Body of pancreas (tissue), 4 donors: Measurements from ENCODE around the gene DDIT4. TPM values are rescaled to one million over a fixed set of nuclear protein-coding genes. Genes with fewer than 3 reads are reported as not detected.

Source experiments
- ATAC-seq: fragments of 150-250 bp; one replicate; pipeline ENCODE4 v1.9.1; 2016
- DNase-seq, 4 donors: peaks; one replicate each; pipeline ENCODE4 v3.0.0-alpha.2; 2019
- H3K27ac ChIP-seq, 4 donors: fragments of 200-600 bp; sonication (generic); 1 replicate in 3 of 4; 2 replicates in 1 of 4; pipeline versions ENCODE4 v1.5.1 to v1.6.1; 2016 to 2019; ENCODE audit warnings: mild to moderate bottlenecking in 1 of 4, mixed read lengths in 1 of 4, moderate library complexity in 1 of 4
- H3K27me3 ChIP-seq, 2 donors: fragments of 200-600 bp; sonication (generic); one replicate each; pipeline ENCODE4 v1.6.0; 2016; ENCODE audit warnings: mild to moderate bottlenecking in 1 of 2
- H3K36me3 ChIP-seq, 2 donors: fragments of 200-600 bp; sonication (generic); replicated peaks in 1 of 2; 2 replicates each; pipeline ENCODE4 v1.5.1; 2016; ENCODE audit warnings: low read depth in 2 of 2; ENCODE audit not compliant: insufficient read depth in 1 of 2
- H3K4me1 ChIP-seq: fragments of 200-600 bp; sonication (generic); one replicate; pipeline ENCODE4 v1.6.0; 2016
- H3K4me3 ChIP-seq, 2 donors: fragments of 200-600 bp; sonication (generic); 1 replicate in 1 of 2; 2 replicates in 1 of 2; pipeline ENCODE4 v1.5.1; 2016 to 2019
- H3K9me3 ChIP-seq, 3 donors: fragments of 200-600 bp; sonication (generic); 1 replicate in 2 of 3; 2 replicates in 1 of 3; pipeline ENCODE4 v1.5.1; 2016
- POLR2A ChIP-seq, 3 donors: fragments of 450-650 bp; IDR thresholded peaks; one replicate each; pipeline ENCODE4 v1.6.1; 2016; ENCODE audit warnings: antibody characterized with exemption in 3 of 3, mild to moderate bottlenecking in 2 of 3
- WGBS, 2 donors: methylation state at CpG; one replicate each; pipeline ENCODE4 v1.1.5; 2017; 5-methylcytosine and 5-hydroxymethylcytosine counted together
- intact Hi-C: fragments of 100-400 bp; cut with DNase I; formaldehyde crosslinking; loops from one replicate; pipeline ENCODE4 v1.15.1; 2023
- total RNA-seq, 2 donors: library from RNA; depleted of rRNA; stranded (reverse); fragments of >200 nt; gene quantifications; one replicate each; pipeline ENCODE4 v1.1.0, GENCODE V29; 2016
- TF ChIP-seq, protein P1 (sequence below), 7 experiments: fragments of 450-650 bp in 4 of 7; fragments of 200-600 bp in 3 of 7; sonication (generic) in 3 of 7; IDR thresholded peaks; one replicate each; pipeline ENCODE4 v1.5.1; 2016 to 2019; ENCODE audit warnings: antibody characterized with exemption in 7 of 7

The DDIT4 gene
- total RNA-seq, 2 donors from 2014 or later = 238 to 269 TPM

GRCh38 chr10:72238392-72239175 lies 35.1 kb upstream of the DDIT4 start:
- ATAC-seq (peak; percentile 86), DNase-seq (peak; percentile 81 to 93 (median 82))
- no peak overlapping the region for H3K4me3 ChIP-seq
- intact Hi-C loops = no loop called here
- peaks cover 77% of the 10 kb centered on the region for H3K4me1 ChIP-seq
- TF ChIP-seq, protein P1, sequence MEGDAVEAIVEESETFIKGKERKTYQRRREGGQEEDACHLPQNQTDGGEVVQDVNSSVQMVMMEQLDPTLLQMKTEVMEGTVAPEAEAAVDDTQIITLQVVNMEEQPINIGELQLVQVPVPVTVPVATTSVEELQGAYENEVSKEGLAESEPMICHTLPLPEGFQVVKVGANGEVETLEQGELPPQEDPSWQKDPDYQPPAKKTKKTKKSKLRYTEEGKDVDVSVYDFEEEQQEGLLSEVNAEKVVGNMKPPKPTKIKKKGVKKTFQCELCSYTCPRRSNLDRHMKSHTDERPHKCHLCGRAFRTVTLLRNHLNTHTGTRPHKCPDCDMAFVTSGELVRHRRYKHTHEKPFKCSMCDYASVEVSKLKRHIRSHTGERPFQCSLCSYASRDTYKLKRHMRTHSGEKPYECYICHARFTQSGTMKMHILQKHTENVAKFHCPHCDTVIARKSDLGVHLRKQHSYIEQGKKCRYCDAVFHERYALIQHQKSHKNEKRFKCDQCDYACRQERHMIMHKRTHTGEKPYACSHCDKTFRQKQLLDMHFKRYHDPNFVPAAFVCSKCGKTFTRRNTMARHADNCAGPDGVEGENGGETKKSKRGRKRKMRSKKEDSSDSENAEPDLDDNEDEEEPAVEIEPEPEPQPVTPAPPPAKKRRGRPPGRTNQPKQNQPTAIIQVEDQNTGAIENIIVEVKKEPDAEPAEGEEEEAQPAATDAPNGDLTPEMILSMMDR (IDR thresholded peaks at IDR 0.05) = no peak
- TF ChIP-seq POLR2A (IDR thresholded peaks at IDR 0.05) = peak in 2 of 3 donors; percentile 41
- peaks cover 0 to under 1% of the 10 kb centered on the region in 2 donors for H3K36me3 ChIP-seq
- no peaks in the 10 kb centered on the region for H3K9me3 ChIP-seq
- 57 to 68% methylated on average over 11 to 13 of the region's 13 CpGs for WGBS, 2 donors
- H3K27ac ChIP-seq = peak overlapping the region; percentile 45 to 89 (median 85)
- H3K27me3 ChIP-seq = no peaks in the 10 kb centered on the region

DNA sequence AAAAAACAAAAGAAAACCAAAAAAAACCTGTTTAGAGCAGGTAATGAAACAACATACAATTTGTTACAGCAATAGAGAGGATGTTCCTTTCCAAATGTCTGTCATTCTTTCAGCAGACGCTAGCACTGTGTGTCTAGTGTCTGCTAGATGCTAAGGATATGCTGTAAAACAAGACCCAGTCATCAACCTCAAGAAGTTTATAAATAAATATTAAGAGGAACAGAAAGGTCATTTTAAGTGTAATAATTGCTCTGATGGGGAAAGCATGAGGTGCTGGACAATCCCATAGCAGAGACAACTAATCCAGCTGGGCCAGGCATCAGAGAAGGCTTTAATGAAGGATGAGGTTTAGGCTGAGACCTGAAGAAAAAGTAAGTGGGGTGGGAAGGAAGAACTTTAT lies 34.3 kb upstream of the DDIT4 start:
- 86% methylated on average over 1 of the region's 1 CpG for WGBS, 2 donors
- ATAC-seq (no peak), DNase-seq (no peak)
- Histone ChIP-seq H3K9me3 (no peaks in the 10 kb centered on the region), H3K27ac (peak overlapping the region in 2 of 4 donors; percentile 87 to 89), H3K27me3 (no peaks in the 10 kb centered on the region), H3K36me3 (no peaks in the 10 kb centered on the region), H3K4me1 (peaks cover 77% of the 10 kb centered on the region), H3K4me3 (no peak overlapping the region)
- TF ChIP-seq POLR2A (IDR thresholded peaks at IDR 0.05) = no peak
- TF ChIP-seq, protein P1 (IDR thresholded peaks at IDR 0.05) = no peak
- intact Hi-C loops = no loop called here

- 93 to 96% methylated on average over 7 of the region's 7 CpGs for WGBS, 2 donors
- H3K4me1 ChIP-seq = peaks cover 77% of the 10 kb centered on the region
- ATAC-seq = no peak
- no peaks in the 10 kb centered on the region for H3K36me3 ChIP-seq
- intact Hi-C loops = no loop called here
- DNase-seq = no peak
- H3K9me3 ChIP-seq = no peaks in the 10 kb centered on the region
- no peak overlapping the region for H3K27ac ChIP-seq
- no peak overlapping the region for H3K4me3 ChIP-seq
- TF ChIP-seq POLR2A (IDR thresholded peaks at IDR 0.05) = no peak
- TF ChIP-seq, protein P1 (IDR thresholded peaks at IDR 0.05) = no peak
- no peaks in the 10 kb centered on the region for H3K27me3 ChIP-seq
Observed at GRCh38 chr10:72240371-72240770, 33.4 kb upstream of the DDIT4 start.

DNA sequence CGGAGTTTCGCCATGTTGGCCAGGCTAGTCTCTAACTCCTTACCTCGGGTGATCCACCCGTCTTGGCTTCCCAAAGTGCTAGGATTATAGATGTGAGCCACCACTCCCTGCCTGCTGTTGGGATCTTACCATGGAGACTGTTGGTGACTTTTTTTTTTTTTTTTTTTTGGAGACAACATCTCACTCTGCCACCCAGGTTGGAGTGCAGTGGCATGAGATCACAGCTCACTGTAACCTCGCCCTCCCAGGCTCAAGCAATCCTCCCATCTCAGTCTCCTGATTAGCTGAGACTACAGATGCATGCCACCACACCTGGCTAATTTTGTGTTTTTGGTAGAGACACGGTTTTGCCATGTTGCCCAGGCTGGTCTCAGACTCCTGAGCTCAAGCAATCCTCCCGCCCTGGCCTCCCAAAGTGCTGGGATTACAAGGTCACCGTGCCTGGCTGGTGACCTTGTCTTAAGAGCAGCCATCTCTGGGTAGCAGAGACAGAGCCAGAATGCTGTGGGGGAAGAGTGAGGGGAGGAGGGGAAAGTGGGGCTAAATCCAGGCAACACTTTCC lies 32.0 kb upstream of the DDIT4 start:
- no peak for TF ChIP-seq POLR2A (IDR thresholded peaks at IDR 0.05)
- TF ChIP-seq, protein P1 (IDR thresholded peaks at IDR 0.05) = no peak
- H3K36me3 ChIP-seq = no peaks in the 10 kb centered on the region
- no peak for ATAC-seq
- H3K4me1 ChIP-seq = peaks cover 77% of the 10 kb centered on the region
- peak overlapping the region in 2 of 4 donors; percentile 72 to 97 for H3K27ac ChIP-seq
- 87 to 94% methylated on average over 8 of the region's 8 CpGs for WGBS, 2 donors
- H3K27me3 ChIP-seq = no peaks in the 10 kb centered on the region
- no peak overlapping the region for H3K4me3 ChIP-seq
- intact Hi-C loops = no loop called here
- DNase-seq = no peak
- no peaks in the 10 kb centered on the region for H3K9me3 ChIP-seq
